GM23248 (cell line): ENCODE data around the gene CNNM4. TPM values are rescaled to one million over a fixed set of nuclear protein-coding genes. Genes with fewer than 3 reads are reported as not detected.

Experiments
- DNase-seq: peaks from one replicate; pipeline ENCODE4 v3.0.0-alpha.2; 2015
- H2AFZ ChIP-seq: fragments of 200-600 bp; sonication (generic); 2 replicates; pipeline ENCODE4 v1.6.1; 2016; ENCODE audit warnings: antibody characterized with exemption
- H3F3A ChIP-seq: fragments of 200-600 bp; sonication (generic); 2 replicates; pipeline ENCODE4 v1.6.1; 2016; ENCODE audit warnings: mild to moderate bottlenecking, antibody characterized with exemption, mixed run types; ENCODE audit not compliant: insufficient read depth
- H3K27ac ChIP-seq: fragments of 200-600 bp; sonication (generic); 2 replicates; pipeline ENCODE4 v1.5.1; 2016; ENCODE audit warnings: mild to moderate bottlenecking
- H3K27me3 ChIP-seq: fragments of 200-600 bp; sonication (generic); replicated peaks from 2 replicates; pipeline ENCODE4 v1.6.1; 2016; ENCODE audit warnings: mild to moderate bottlenecking; ENCODE audit not compliant: insufficient read depth
- H3K36me3 ChIP-seq: fragments of 200-600 bp; sonication (generic); 2 replicates; pipeline ENCODE4 v1.6.1; 2016; ENCODE audit warnings: low read depth, mild to moderate bottlenecking
- H3K4me1 ChIP-seq: fragments of 200-600 bp; sonication (generic); 2 replicates; pipeline ENCODE4 v1.6.1; 2016; ENCODE audit warnings: mild to moderate bottlenecking; ENCODE audit not compliant: insufficient read depth
- H3K4me2 ChIP-seq: fragments of 200-600 bp; sonication (generic); one replicate; pipeline ENCODE4 v1.6.1; 2016; ENCODE audit warnings: mild to moderate bottlenecking; ENCODE audit not compliant: unreplicated experiment
- H3K4me3 ChIP-seq: fragments of 200-600 bp; sonication (generic); 2 replicates; pipeline ENCODE4 v1.5.1; 2016; ENCODE audit warnings: mild to moderate bottlenecking
- H3K79me2 ChIP-seq: fragments of 200-600 bp; sonication (generic); 2 replicates; pipeline ENCODE4 v1.6.1; 2016; ENCODE audit warnings: mild to moderate bottlenecking; ENCODE audit not compliant: insufficient read depth
- H3K9ac ChIP-seq: fragments of 200-600 bp; sonication (generic); 2 replicates; pipeline ENCODE4 v1.6.1; 2016; ENCODE audit warnings: mild to moderate bottlenecking
- H3K9me2 ChIP-seq: fragments of 200-600 bp; sonication (generic); 2 replicates; pipeline ENCODE4 v1.6.1; 2016; ENCODE audit warnings: mixed run types, mild to moderate bottlenecking, moderate library complexity; ENCODE audit not compliant: insufficient read depth
- H3K9me3 ChIP-seq: fragments of 200-600 bp; sonication (generic); one replicate; pipeline ENCODE4 v1.6.1; 2017; ENCODE audit warnings: low read depth
- H4K20me1 ChIP-seq: fragments of 200-600 bp; sonication (generic); 2 replicates; pipeline ENCODE4 v1.6.0; 2016; ENCODE audit not compliant: insufficient read depth
- EZH2 ChIP-seq: fragments of 200-600 bp; sonication (generic); IDR thresholded peaks from 2 replicates; pipeline ENCODE4 v1.6.1; 2018; ENCODE audit warnings: antibody characterized with exemption, mild to moderate bottlenecking; ENCODE audit not compliant: insufficient read depth, poor library complexity, severe bottlenecking
- EZH2phosphoT487 ChIP-seq: fragments of 200-600 bp; sonication (generic); IDR thresholded peaks from 2 replicates; pipeline ENCODE4 v1.6.1; 2018; ENCODE audit warnings: antibody characterized with exemption, moderate library complexity, mild to moderate bottlenecking, low read depth; ENCODE audit not compliant: insufficient read depth
- WGBS, 2 experiments: methylation state at CpG; one replicate each; pipeline ENCODE4 v1.1.6; 2015 to 2017; ENCODE audit warnings: low lambda C conversion rate in 2 of 2, low coverage in 1 of 2; ENCODE audit errors: missing lambda C conversion rate in 2 of 2; 5-methylcytosine and 5-hydroxymethylcytosine counted together
- in situ Hi-C: fragments of 300-500 bp; cut with MboI; formaldehyde crosslinking; loops from 2 replicates; pipeline ENCODE4 v1.15.0; 2020
- polyA plus RNA-seq: library from polyadenylated mRNA; unstranded; fragments of >200 nt; fragmentation: Nextera tagmentation; extraction: Ambion mirVana; gene quantifications from 2 replicates; pipeline ENCODE4 v1.2.1, GENCODE V29; 2016
- total RNA-seq: library from RNA; depleted of rRNA; stranded (reverse); fragments of >200 nt; shearing (Covaris generic); gene quantifications from 2 replicates; pipeline ENCODE4 v1.2.3, GENCODE V29; 2014

Gene CNNM4
- total and polyA plus RNA-seq, 2 experiments from 2014 or later = 2.8 to 4.8 TPM

- H3K9me2 ChIP-seq = no peaks in the 10 kb centered on the region
- no peaks in the 10 kb centered on the region for H3K9me3 ChIP-seq
- in situ Hi-C loops = no loop called here
- peak overlapping the region; percentile 17 for H3K27ac ChIP-seq
- peak overlapping the region; percentile 87 for H2AFZ ChIP-seq
- H3K79me2 ChIP-seq = no peaks in the 10 kb centered on the region
- H3K4me2 ChIP-seq = peak overlapping the region; percentile 83
- no peaks in the 10 kb centered on the region for H3K36me3 ChIP-seq
- no peaks in the 10 kb centered on the region for H4K20me1 ChIP-seq
- peak overlapping the region; percentile 68 for H3K9ac ChIP-seq
- TF ChIP-seq EZH2 = no peak
- TF ChIP-seq EZH2phosphoT487 = no peak
- DNase-seq = peak; percentile 75
- H3F3A ChIP-seq = 0 out of 2 replicates have a peak, but pooled peaks cover 8% of the 10 kb centered on the region
- 2 to 3% methylated on average over 34 to 60 of the region's 60 CpGs for WGBS, 2 experiments
- peaks cover 7% of the 10 kb centered on the region; the same call in 1 of the 2 replicates for H3K4me1 ChIP-seq
- no peaks in the 10 kb centered on the region for H3K27me3 ChIP-seq
- H3K4me3 ChIP-seq = peak overlapping the region; percentile 76
These were observed 54.8 kb downstream of the CNNM4 start for GRCh38 chr2:96815326-96816126.

GRCh38 chr2:96816127-96816835, 55.6 kb downstream of the CNNM4 start, which contains the start of gene CNNM3:
Gene CNNM3, plus strand, starts transcription at chr2:96816268. Its CDS starts 10 bp downstream, at chr2:96816278.
- H3K9me3 ChIP-seq = no peaks in the 10 kb centered on the region
- no peak for TF ChIP-seq EZH2phosphoT487
- no peak for TF ChIP-seq EZH2
- peak within 1 kb of the TSS; percentile 88 for H3K4me2 ChIP-seq
- peak within 1 kb of the TSS; percentile 87 for H2AFZ ChIP-seq
- peak within 1 kb of the TSS; percentile 68 for H3K9ac ChIP-seq
- no peaks in the 10 kb centered on the region for H3K27me3 ChIP-seq
- no peaks in the 10 kb centered on the region; the same call in 1 of the 2 replicates for H3K79me2 ChIP-seq
- peak within 1 kb of the TSS; percentile 76 for H3K4me3 ChIP-seq
- peak within 1 kb of the TSS; percentile 17 for H3K27ac ChIP-seq
- no peaks in the 10 kb centered on the region for H3K36me3 ChIP-seq
- H4K20me1 ChIP-seq = no peaks in the 10 kb centered on the region
- DNase-seq = peak; percentile 98
- in situ Hi-C loops = no loop called here
- no peaks in the 10 kb centered on the region for H3K9me2 ChIP-seq
- 0 out of 2 replicates have a peak, but pooled peaks cover 8% of the 10 kb centered on the region for H3F3A ChIP-seq
- WGBS, 2 experiments = 0 to 1% methylated on average over 24 to 77 of the region's 103 CpGs
- H3K4me1 ChIP-seq = peaks cover 7% of the 10 kb centered on the region; the same call in 1 of the 2 replicates

DNA sequence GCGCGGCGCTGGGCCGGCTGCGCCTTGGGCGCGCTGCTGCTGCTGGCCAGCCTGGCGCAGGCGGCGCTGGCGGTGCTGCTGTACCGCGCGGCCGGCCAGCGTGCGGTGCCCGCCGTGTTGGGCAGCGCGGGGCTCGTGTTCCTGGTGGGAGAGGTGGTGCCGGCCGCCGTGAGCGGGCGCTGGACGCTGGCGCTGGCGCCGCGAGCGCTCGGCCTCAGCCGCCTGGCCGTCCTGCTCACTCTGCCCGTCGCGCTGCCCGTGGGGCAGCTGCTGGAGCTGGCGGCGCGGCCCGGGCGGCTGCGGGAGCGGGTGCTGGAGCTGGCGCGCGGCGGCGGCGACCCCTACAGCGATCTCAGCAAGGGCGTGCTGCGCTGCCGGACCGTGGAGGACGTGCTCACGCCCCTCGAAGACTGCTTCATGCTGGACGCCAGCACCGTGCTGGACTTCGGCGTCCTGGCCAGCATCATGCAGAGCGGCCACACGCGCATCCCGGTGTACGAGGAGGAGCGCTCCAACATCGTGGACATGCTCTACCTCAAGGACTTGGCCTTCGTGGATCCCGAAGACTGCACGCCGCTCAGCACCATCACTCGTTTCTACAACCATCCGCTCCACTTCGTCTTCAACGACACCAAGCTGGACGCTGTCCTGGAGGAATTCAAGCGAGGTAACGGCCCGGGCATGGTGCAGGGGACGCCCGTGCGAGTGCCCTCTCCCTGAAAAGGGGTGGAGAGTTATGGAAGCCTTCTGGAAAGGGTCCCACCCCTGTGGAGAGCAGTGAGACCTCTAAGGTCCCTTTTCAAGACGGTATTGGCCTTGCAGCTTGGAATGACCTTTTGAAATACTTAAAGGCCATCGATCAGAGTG, 56.4 kb downstream of the CNNM4 start:
- Histone ChIP-seq H4K20me1 (no peaks in the 10 kb centered on the region), H3K9ac (peak overlapping the region; percentile 42; the same call in 1 of the 2 replicates), H3K4me3 (peak overlapping the region; percentile 76), H3K36me3 (no peaks in the 10 kb centered on the region), H3K4me1 (peaks cover 2% of the 10 kb centered on the region; the same call in 1 of the 2 replicates), H3K79me2 (peaks cover under 1% of the 10 kb centered on the region; the same call in 1 of the 2 replicates), H3K27me3 (no peaks in the 10 kb centered on the region), H2AFZ (peak overlapping the region; percentile 74), H3K27ac (no peak overlapping the region), H3K9me3 (no peaks in the 10 kb centered on the region), H3F3A (0 out of 2 replicates have a peak, but pooled peaks cover 8% of the 10 kb centered on the region), H3K4me2 (peak overlapping the region; percentile 88), H3K9me2 (no peaks in the 10 kb centered on the region)
- TF ChIP-seq EZH2 (no peak), EZH2phosphoT487 (no peak)
- in situ Hi-C loops = no loop called here
- 2 to 3% methylated on average over 74 to 76 of the region's 89 CpGs for WGBS, 2 experiments
- peak; percentile 82 for DNase-seq

DNA sequence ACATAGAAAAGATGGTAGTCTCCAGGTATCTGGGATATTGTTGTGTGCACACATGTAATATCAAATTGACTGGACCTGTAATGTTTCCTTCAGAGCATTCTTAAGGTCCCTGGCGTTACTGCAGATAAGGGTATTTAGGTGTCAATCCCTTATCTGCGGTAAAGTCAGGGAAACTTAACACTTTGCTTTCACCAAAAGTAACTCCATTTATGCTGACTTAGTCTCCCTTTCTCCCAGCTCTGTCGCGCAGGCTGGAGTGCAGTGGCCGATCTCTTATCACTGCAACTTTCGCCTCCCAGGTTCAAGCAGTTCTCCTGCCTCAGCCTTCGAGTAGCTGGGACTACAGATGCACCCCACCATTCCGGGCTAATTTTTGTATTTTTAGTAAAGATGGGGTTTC, 57.2 kb downstream of the CNNM4 start:
- WGBS, 2 experiments = 85 to 87% methylated on average over 8 of the region's 8 CpGs
- Histone ChIP-seq H2AFZ (no peak overlapping the region), H4K20me1 (no peaks in the 10 kb centered on the region), H3K79me2 (peaks cover 6% of the 10 kb centered on the region; the same call in 1 of the 2 replicates), H3F3A (0 out of 2 replicates have a peak, but pooled peaks cover 8% of the 10 kb centered on the region), H3K4me2 (peak overlapping the region; percentile 88), H3K4me1 (no peaks in the 10 kb centered on the region), H3K9me3 (no peaks in the 10 kb centered on the region), H3K27ac (no peak overlapping the region), H3K27me3 (no peaks in the 10 kb centered on the region), H3K36me3 (no peaks in the 10 kb centered on the region), H3K9me2 (no peaks in the 10 kb centered on the region), H3K4me3 (no peak overlapping the region), H3K9ac (no peak overlapping the region)
- TF ChIP-seq EZH2 (no peak), EZH2phosphoT487 (no peak)
- no peak for DNase-seq
- in situ Hi-C loops = no loop called here
